ENCODE results near the gene USPL1.

DNA sequence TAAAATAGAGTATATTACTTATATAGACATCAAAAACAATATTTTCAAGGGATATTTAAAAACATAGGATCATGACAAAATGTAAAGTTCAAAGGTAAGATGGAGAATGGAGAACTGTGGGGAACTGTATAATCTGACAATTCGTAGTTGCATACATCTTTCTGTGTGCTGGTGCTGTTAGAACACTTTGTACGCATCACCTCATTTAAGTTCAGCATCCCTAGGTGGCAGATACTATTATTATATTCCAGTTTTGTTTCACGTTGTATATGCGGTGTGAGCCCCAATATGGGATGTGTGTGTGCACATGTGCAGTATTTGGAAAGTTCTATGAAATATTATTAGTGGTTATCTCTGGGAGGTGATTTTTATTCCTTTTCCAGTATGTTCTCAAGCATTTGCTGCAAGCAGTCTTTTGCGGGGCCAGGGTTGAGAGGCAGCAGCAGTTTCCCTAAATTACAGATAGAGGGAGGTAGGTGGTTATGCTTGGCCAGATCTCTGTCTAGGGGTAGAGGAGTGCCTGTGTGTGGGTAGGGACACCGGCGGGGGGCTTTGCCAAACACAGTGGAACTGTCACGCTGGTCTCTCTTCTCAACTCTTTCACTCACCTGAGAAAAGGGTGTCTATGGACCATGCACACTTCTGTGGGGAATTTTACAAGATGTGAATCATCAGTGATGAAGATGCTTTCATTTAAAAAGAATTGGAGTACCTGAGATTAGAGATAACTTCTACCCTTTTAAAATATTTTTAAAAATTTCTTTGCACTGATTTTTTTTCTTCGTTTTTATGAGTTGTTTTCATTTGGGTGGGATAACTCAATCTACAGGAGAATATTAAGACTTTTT is 62.0 kb downstream of the USPL1 start:
- TF ChIP-seq EZH2 (IDR thresholded peaks at IDR 0.05; ENCODE audit: low read length) (no peak), CTCF (optimal IDR thresholded peaks at IDR 0.05 in 1 of 3, IDR thresholded peaks at IDR 0.05 in 1 of 3, conservative IDR thresholded peaks at IDR 0.05 in 1 of 3; ENCODE audit: extremely low read depth in 1 of 3, insufficient read depth in 2 of 3, low read length in 3 of 3) (peak; percentile 54 to 70 (median 63))

All from keratinocyte (primary cell).